ENCODE results near the gene TESMIN. TPM values are rescaled to one million over a fixed set of nuclear protein-coding genes. Genes with fewer than 3 reads are reported as not detected.

The TESMIN gene
- polyA plus RNA-seq, 1 experiment: 0.79 TPM

- Histone ChIP-seq H3K27me3 (ENCODE audit: control insufficient read depth, insufficient read depth, low read length) (no peaks in the 10 kb centered on the region), H3K4me3 (ENCODE audit: low read depth, low read length) (no peak overlapping the region), H3K27ac (ENCODE audit: low read depth, low read length) (no peak overlapping the region), H3K9me3 (ENCODE audit: control insufficient read depth, insufficient read depth, low read length) (peaks cover 7% of the 10 kb centered on the region; the same call in 1 of the 2 replicates)
- no peak for DNase-seq (ENCODE audit: low read depth, low spot score)
- TF ChIP-seq CTCF (IDR thresholded peaks at IDR 0.05; ENCODE audit: low read depth, low read length): no peak
- ChIA-PET POLR2A (no interaction called here), CTCF (no interaction called here)
Observed at GRCh38 chr11:68775951-68776388, 24.6 kb upstream of the TESMIN start.

- H3K9me3 ChIP-seq (ENCODE audit: control insufficient read depth, insufficient read depth, low read length): peaks cover 7% of the 10 kb centered on the region; the same call in 1 of the 2 replicates
- DNase-seq (ENCODE audit: low read depth, low spot score): no peak
- no peaks in the 10 kb centered on the region for H3K27me3 ChIP-seq (ENCODE audit: control insufficient read depth, insufficient read depth, low read length)
- H3K27ac ChIP-seq (ENCODE audit: low read depth, low read length): no peak overlapping the region
- POLR2A ChIA-PET: no interaction called here
- H3K4me3 ChIP-seq (ENCODE audit: low read depth, low read length): no peak overlapping the region
- no peak for TF ChIP-seq CTCF (IDR thresholded peaks at IDR 0.05; ENCODE audit: low read depth, low read length)
- CTCF ChIA-PET: no interaction called here
Observed at GRCh38 chr11:68774194-68774585, 22.9 kb upstream of the TESMIN start.

GRCh38 chr11:68773521-68774193 lies 22.3 kb upstream of the TESMIN start:
- POLR2A ChIA-PET: no interaction called here
- no peak overlapping the region for H3K27ac ChIP-seq (ENCODE audit: low read depth, low read length)

GRCh38 chr11:68772936-68773335 lies 21.6 kb upstream of the TESMIN start:
- Histone ChIP-seq H3K27me3 (ENCODE audit: control insufficient read depth, insufficient read depth, low read length) (no peaks in the 10 kb centered on the region), H3K4me3 (ENCODE audit: low read depth, low read length) (no peak overlapping the region), H3K9me3 (ENCODE audit: control insufficient read depth, insufficient read depth, low read length) (peaks cover 7% of the 10 kb centered on the region; the same call in 1 of the 2 replicates), H3K27ac (ENCODE audit: low read depth, low read length) (no peak overlapping the region)
- no peak for TF ChIP-seq CTCF (IDR thresholded peaks at IDR 0.05; ENCODE audit: low read depth, low read length)
- CTCF ChIA-PET: interaction anchor here (1.1 kb wide), 1 partner anchor 25 kb away, joined by 3 read pairs; no protein-coding TSS in a partner anchor
- DNase-seq (ENCODE audit: low read depth, low spot score): no peak
- POLR2A ChIA-PET: no interaction called here

More at GRCh38 chr11:68773521-68774193, 22.3 kb upstream of the TESMIN start:
- no peaks in the 10 kb centered on the region for H3K27me3 ChIP-seq (ENCODE audit: control insufficient read depth, insufficient read depth, low read length)
- peaks cover 7% of the 10 kb centered on the region; the same call in 1 of the 2 replicates for H3K9me3 ChIP-seq (ENCODE audit: control insufficient read depth, insufficient read depth, low read length)
- H3K4me3 ChIP-seq (ENCODE audit: low read depth, low read length): no peak overlapping the region
- TF ChIP-seq CTCF (IDR thresholded peaks at IDR 0.05; ENCODE audit: low read depth, low read length): no peak
- peak; percentile 68 for DNase-seq (ENCODE audit: low read depth, low spot score)
- CTCF ChIA-PET: no interaction called here

- DNase-seq (ENCODE audit: low read depth, low spot score): no peak
- POLR2A ChIA-PET: interaction anchor here (0.7 kb wide), 1 partner anchor 145 kb away, joined by 3 read pairs; no protein-coding TSS in a partner anchor
- peaks cover 5% of the 10 kb centered on the region; the same call in 1 of the 2 replicates for H3K9me3 ChIP-seq (ENCODE audit: control insufficient read depth, insufficient read depth, low read length)
- no peak overlapping the region for H3K4me3 ChIP-seq (ENCODE audit: low read depth, low read length)
- H3K27me3 ChIP-seq (ENCODE audit: control insufficient read depth, insufficient read depth, low read length): no peaks in the 10 kb centered on the region
- TF ChIP-seq CTCF (IDR thresholded peaks at IDR 0.05; ENCODE audit: low read depth, low read length): no peak
- CTCF ChIA-PET: no interaction called here
- no peak overlapping the region for H3K27ac ChIP-seq (ENCODE audit: low read depth, low read length)
Observed at GRCh38 chr11:68770781-68771180, 19.5 kb upstream of the TESMIN start.
